Hematopoietic multipotent progenitor cell treated with erythropoietin and hydrocortisone succinate and interleukin-3 and kit ligand, for 8 days (in vitro differentiated cells): ENCODE data around the gene TFAP2C.
A peak's percentile ranks its signal among the peaks of the same experiment; 100 is the strongest.

Experiments used
- DNase-seq: peaks from one replicate; pipeline ENCODE4 v3.0.0-alpha.2; 2015

The TFAP2C gene

DNA sequence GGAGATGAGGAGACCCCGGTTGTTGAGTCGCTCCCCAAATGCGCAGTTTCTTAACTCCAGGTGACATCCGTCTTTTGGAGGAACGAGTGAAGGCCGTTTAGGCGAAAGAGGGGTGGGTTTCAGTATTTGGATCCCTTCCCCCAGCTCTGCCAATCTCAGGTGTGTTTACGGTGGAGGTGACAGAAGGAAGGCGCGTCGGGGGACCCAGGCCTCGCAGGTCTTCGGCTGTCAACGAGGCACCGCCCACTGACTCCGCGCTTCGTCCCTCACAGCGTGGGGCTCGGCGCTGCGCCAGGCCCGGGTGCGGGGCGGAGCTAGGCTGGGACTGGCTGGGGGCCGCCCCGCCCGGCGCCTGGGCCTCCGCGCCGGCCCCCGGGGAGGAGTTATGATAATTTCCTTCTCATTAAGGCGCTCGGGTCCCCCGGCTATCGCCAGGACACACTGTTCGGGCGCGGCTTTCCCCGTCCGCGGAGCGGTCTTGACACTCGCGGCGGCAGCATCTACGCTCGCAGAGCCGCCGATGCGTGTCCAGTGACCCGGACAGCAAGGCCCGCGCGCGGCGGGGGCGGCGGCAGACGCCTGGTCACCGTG is at the start of gene TFAP2C:
TFAP2C (plus strand) TSS at position 434 of the 591 bp plus-strand sequence. CDS start 239 bp downstream, outside the sequence.
- peak; percentile 74 for DNase-seq

DNA sequence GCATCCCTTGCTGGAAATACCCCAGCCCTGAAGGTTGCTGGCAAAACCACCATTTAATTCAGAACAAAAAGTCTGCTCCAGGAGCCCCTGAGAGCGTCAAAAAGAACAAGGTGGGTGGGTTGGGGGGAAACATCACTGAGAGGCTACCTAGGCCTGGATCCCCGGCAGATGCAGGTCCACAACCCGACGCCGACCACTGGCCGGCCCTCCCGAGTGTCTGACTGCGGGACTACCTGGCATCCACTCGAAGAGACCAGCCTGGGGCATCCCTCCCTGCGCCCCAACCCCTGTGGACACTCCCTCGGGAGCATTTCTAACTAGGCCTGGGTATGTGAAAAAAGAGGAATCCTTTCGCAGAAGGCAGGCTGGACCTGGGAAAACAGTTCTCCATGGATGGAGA is 48.9 kb upstream of the TFAP2C start:
- DNase-seq = no peak

DNA sequence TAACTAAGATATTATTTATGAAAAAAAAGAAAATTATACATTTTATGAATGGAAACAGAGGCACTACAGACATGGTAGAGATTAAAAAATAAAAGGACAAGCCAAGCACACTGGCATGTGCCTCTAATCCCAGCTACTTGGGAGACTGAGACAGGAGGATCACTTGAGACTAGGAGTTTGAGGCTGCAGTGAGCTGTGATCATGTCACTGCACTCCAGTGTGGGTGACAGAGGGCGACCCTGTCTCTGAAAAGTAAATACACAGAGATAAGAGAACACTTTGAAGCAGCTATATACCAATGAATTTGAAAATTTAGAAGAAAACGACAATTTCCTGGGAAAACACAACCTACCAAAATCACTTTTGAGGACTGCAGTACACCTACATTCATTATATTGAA is 47.4 kb upstream of the TFAP2C start:
- DNase-seq = no peak

DNA sequence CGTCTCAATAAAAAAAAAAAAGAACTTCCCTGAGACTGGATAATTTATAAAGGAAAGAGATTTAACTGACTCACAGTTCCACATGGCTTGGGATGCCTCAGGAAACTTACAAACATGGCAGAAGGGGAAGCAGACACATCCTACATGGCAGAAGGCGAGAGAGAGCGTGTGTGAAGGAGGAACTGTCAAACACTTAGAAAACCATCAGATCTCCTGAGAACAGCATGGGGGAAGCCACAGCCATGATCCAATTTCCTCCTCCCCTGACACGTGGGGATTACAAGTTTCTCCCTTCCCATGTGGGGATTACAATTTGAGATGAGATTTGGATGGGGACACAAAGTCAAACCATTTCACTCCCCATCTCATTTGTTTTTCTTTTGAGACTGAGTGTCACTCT is 46.6 kb upstream of the TFAP2C start:
- DNase-seq = no peak

DNA sequence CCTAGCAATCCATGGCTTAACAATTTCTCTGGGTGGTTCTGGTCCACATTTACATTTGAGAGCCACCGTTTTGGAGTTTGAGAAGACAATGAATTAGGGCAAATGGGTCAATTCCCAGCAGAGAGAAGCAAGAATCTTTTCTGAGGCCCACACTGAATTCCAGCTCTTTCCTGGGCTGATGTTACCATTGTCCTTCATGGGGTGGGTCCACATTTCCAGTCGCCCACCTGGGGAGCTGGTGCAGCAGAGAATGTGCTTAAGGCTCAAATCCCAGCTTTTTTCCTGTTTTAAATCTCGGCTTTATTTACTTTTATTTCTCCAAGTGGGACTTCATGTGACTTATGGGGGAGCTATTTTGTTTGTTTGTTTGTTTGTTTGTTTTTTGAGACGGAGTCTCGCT is 44.2 kb upstream of the TFAP2C start:
- DNase-seq = no peak

DNA sequence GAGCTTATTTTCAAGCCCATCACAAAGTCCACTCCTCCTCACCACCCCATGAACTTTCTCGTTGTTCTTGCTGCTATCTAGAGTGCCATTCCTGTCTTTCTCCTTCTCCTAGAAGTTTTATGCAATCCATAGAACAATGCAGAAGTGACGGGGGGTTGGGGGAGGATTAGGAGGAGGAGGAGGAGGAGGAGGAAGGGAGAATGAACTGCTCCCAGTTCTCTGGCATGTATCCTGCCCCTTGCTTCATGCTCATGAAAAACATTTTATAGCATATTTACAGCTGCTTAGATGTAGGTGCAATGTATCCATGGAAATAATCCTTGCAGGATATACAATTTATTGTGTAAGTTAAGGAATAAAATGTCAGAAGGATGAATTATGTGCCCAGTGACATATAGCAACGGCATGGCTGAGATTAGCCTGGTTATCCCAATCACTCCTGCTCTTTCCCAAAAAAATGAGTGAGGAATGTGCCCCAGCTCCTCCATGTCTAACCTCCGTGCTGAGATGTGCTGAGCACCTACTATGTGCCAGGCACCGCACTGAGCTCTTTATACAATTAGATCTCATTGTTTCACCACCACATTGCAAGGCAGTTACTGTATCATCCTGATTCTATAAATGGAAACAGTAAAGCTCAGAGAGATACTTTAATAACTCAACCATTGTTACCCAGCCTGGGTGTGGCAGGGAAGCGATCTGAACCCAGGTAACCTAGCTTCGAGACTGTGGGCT is 41.6 kb upstream of the TFAP2C start:
- no peak for DNase-seq

DNA sequence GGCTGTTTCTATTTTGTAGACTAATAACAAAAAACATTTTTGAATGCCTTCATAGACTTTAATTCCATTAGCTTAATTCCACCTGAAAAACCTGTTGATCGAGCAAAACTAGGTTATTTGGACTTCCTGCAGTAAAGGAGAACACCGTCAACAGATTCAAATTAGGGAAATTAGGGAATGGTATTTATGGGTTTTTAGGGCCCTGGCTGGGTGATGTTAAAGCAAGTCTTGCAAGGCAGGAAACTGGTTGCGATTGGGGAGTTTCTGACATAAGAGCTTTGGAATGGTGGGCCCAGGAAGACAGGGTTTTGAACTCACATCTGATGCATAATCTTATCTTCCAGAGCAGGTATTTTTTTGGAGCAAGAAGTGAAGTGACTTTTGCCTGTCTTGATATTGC is 40.1 kb upstream of the TFAP2C start:
- no peak for DNase-seq

DNA sequence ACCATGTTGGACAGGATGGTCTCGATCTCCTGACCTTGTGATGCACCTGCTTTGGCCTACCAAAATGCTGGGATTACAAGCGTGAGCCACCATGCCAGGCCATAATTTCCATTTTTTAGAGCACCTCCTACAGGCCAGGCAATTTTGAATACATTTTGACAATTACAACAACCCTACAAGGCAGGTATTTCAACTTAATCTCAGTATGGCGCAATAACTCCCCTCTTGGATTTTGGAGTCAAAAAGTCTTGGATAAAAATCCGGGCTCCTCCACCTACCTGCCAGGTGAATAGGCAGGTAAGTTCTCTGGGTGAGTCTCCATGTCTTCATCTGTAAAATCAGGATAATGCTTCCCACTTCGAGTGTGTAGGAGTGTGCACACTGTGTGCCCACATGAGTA is 39.5 kb upstream of the TFAP2C start:
- DNase-seq = no peak

DNA sequence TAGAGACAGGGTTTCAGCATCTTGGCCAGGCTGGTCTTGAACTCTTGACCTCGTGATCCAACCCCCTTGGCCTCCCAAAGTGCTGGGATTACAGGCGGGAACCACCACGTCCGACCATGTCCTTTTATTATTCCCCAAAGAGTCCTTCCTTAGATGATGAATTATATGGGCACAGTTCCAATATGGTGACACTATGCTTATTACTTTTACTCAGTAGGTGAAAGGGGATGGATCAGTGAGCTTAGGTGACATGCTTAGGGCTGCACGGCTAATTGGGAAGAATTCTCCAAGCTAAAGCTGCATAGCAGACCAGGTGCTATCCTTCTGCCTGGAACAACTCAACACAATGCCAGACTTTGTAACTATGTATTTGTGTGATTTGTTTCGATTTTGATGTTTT is 38.2 kb upstream of the TFAP2C start:
- DNase-seq = no peak

DNA sequence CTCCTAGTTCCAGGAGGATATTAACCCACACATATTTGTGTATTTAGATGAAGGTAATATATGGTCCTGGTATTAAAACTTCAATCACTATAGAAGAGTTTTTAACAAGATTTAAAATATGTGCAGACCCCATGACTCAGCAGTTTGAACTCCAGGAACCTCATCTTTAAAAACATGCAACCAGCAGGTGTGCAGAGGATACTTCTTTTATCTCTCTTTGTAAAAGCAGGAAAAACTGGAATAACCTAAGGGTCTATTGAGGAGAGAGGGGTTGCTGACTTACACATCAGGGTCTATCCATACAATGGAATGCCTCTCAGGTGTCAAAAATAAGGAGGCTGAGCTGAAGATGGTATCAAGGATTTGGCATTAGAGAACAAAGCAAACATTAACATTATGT is 36.9 kb upstream of the TFAP2C start:
- no peak for DNase-seq

DNA sequence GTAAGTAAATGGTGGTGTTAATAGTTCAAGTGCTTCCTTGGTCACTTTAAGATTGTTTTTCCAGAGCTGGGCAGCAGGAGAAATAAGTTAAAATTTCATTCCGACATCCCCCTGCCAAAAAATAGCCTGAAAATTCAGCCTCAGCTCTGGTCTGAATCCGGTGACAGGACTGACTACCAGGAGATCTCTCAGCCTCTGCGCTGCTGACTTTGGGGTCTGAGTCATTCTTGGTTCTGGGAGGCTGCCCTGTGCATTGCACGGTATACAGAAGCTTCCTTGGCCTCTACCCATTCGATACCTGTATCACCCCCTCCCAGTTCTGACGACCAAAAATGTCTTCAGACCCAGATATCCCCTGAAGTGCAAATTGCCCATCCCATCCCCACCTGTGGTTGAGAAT is 36.3 kb upstream of the TFAP2C start:
- no peak for DNase-seq

DNA sequence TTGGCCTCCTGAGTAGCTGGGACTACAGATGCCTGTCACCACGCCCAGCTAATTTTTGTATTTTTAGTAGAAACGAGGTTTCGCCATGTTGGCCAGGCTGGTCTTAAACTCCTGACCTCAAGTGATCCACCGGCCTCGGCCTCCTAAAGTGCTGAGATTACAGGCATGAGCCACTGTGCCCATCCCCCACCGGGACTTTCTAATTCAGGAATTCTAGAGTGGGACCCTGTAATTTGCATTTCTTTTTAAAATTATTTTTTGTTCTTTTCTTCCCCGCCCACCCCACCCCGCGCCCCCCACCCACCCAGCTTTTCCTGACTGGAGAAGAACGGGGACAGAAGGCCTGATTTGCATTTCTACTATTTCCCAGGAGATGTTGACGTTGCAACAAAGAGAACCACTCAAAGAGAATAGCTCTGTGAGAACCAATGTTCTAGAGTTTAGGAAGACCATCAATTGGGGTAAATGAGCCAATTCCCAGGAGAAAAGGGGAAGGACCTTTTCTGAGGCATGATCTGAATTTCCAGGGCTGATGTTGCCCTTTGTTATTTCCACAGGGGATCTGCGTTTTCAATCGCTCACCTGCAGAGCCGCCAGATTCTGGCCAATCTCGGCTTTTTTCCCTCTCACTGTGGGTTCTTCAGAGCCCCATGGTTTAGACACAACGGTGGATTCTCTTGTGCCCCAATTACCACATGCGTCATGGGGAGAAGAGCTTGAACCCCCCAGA is 33.2 kb upstream of the TFAP2C start:
- DNase-seq = no peak

DNA sequence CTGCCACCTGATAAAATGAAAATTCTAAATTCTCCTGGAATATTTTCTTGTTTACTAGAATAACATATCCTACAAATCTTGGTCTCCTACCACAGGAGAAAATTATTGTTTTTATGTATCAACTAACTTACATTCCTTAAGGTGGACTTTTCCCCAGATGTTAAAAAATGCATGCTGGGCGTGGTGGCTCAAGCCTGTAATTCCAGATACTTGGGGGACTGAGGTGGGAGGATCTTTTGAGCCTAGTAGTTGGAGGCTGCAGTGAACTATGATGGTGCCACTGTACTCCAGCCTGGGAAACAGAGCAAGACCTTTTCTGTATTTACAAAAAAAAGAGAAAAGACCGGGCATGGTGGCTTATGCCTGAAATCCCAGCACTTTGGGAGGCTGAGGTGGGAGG is 27.9 kb upstream of the TFAP2C start:
- no peak for DNase-seq

DNA sequence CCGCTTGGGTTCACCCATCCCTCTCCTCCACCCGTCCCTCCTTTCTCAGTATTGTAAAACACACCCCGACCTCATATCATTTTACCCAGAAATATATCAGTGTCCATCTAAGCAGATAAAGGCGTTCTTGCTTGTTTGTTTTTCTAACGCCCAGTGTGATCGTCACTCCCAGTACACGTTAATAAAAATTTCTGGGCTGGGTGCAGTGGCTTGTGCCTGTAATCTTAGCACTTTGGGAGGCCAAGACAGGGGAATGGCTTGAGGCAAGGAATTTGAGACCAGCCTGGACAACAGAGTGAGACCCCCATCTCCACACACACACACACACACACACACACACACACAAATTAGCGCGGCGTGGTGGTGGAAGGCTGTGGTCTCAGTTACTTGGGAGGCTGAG is 24.4 kb upstream of the TFAP2C start:
- DNase-seq = no peak

DNA sequence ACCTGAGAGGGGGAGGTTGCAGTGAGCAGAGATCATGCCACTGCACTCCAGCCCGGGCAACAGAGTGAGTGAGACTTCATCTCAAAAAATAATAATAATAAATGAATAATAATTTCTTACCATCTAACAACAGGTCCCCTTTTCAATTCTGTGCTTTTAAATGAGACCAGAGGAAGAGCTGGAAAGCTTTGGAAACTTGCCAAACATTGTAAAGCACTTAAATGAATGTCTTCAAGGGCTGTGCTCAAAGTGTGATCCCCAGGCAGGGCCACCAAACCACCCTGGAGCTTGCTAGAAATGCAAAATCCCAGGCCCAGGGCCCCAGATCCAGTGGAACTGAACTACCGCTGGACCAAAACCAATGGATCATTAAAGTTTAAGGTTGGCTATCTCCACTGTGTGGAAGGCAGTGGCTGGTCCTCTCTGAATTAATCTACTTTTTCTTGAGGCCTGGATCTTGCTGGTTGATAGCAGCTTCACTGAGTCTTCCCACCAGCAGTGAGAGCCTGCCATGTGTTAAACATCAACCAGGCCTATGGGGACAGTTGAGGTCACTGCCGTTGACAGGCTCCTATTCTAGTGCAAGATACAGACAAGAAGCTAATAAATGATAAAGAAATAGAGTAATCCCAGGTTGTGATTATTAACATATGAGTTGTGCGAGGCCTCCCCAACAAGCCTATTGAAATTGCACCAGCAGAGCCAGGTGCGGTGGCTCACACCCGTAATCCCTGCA is 23.7 kb upstream of the TFAP2C start:
- no peak for DNase-seq

DNA sequence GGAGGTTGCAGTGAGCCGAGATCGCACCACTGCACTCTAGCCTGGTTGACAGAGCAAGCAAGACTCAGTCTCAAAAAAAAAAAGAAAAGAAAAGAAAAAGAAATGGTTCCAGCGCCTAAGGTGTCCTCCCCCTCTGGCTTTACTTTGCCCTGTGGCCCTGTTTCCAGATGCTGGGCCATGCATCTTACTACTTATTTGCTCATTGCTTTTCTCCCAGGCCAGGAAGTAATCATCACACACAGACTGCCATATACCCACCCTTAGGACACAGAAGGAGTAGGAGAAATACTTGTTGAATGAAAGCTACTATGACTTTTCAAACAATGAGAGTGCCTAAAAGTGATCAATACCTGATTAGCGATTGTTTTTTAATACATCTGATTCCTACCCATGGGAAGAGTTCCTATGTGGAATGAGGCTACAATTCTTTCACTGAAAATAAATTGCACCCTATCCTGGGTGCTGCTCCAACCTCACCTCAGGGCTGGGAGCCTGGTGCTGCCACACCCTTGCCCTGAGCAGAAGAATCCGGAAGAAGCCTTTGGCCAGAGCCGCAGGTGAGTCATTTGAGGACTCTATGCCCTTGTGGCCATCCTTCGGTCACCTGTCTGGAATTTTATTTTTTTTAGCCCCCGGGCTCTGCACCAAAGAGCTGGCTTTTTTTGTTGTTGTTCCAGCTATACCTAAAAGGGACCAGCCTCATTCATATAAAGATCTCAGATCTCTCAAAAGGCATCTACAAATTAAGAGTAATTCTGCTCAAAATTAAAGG is 22.7 kb upstream of the TFAP2C start:
- no peak for DNase-seq

DNA sequence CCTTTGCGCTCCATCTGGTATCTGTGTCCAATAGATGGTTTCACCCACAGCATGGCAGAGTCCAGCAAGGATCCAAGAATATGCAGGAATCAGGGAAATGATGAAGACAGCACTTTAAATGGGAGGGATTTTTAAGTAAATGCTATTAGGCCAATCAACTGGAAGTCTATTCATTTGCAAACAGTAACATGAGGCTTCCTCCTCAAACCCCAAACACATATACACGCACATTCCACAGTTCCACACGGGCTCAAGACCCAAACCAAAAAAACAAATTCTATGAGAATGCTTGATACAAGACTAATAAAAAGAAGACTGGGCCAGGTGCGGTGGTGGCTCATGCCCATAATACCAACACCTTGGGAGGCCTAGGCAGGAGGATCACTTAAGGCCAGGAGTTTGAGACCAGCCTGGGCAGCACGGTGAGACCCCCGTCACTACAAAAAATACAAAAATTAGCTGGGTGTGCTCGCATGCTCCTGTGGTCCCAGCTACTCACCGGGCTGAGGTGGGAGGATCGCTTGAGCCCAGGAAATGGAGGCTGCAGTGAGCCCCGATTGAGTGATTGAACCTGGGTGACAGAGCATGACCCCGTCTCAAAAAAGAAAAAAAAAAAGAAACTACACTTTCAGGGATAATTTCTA is 21.9 kb upstream of the TFAP2C start:
- DNase-seq = no peak

DNA sequence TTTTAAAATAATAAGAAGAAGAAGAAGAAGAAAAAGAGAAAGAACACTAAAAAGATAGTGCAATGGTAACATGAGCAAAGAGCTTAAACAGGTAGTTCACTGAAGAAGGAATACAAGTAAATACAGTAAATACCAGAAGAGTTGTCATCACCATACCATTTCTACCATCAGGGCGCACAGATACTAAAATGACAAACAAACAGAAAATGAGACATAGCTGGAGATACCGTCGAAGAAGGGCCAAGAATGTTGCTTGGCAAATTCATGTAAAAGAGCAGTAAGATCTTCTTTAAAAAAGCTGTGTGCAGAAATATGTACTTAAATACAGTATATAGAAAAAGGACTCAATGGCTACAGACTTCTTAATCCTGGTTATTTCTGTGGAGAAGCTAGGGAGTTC is 20.7 kb upstream of the TFAP2C start:
- no peak for DNase-seq

DNA sequence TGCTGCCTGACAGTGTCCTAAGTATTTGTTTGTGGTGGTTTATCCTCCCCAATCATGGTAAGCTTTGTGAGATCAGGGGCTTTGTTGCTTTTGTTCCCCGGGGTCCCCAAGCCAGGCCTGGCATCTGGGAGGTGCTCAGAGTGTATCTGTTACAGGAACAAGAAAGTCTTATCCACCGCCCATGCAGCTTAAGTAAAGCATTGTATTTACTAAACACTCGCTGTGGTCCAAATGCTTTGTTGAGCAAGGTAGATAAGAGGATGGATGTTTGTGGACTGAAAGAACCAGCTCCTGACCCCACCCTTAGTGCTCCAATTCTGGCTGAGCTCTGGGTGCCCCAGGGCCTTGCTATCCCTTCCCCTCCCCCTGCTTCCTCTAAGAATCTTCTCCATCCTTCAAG is 19.8 kb upstream of the TFAP2C start:
- no peak for DNase-seq

DNA sequence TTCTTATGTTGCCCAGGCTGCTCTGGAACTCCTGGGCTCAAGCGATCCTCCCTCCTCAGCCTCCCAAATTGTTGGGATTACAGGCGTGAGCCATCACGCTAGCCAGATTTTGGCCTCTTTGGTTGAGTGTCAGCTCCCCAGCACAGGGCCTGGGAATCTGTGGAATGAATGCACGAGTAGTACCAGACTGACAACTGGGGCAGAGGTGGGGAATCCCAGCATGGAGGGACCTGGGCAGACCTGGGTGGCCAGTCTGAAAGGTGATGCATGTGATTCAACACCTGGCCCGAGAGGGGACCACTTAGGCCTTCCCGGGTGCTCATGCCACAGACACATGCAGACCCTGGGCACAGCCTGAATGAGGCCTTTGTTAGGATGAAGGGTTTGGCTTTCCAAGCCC is 19.0 kb upstream of the TFAP2C start:
- DNase-seq = no peak

DNA sequence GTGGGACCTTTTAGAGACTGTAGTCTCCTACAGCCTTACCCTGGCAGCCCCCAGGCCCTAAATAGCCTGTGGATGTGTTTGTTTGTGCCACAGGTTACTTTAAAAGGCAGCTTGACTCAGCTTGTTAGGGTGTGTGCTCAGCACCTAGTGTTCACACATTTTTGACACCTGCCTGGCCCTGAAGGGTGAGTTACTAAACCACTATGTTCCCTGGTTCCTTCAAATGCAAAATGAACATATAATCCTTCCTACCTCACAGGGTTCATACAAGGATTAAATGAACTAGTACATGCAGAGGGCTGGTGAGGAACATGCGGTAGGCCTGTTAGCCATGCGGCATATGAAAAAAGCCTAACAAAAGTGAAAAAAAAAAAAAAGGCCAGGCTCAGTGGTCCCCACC is 14.9 kb upstream of the TFAP2C start:
- no peak for DNase-seq

DNA sequence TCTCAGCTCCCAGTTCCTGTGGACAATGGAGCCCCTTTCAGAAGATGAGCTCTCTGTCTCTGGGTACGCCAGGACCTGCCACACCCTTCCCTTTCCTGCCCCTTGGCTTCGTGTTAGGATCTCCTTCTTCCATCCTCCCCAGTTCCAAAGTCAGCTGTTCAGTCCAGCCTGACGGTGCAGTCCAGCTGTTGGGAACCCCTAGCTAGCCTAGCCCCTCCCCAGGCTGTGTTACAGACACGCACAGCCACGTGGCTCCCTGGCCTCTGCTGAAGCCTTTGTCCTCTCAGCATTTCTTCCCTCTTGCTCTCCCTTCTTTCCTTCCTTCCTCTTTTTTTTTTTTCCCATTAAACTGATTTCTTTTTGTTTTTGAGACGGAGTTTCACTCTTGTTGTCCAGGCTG is 12.4 kb upstream of the TFAP2C start:
- no peak for DNase-seq
